Measurements from ENCODE around the gene LYPD6B. TPM values are rescaled to one million over a fixed set of nuclear protein-coding genes. Genes with fewer than 3 reads are reported as not detected.

LYPD6B gene
- total RNA-seq, 1 experiment from 2014 or later, result 6.1 TPM

- no peaks in the 10 kb centered on the region for H3K9me3 ChIP-seq (ENCODE audit: control insufficient read depth in 1 of 2, insufficient read depth in 1 of 2, low read depth in 1 of 2, low read length in 2 of 2)
- H3K4me1 ChIP-seq (ENCODE audit: control insufficient read depth in 1 of 2, insufficient read depth in 2 of 2, low read length in 2 of 2), result no peaks in the 10 kb centered on the region
- POLR2A ChIA-PET, result no interaction called here
- no peaks in the 10 kb centered on the region for H3K79me2 ChIP-seq (ENCODE audit: insufficient read depth, low read length)
- TF ChIP-seq EGR1 (IDR thresholded peaks at IDR 0.05; ENCODE audit: low read depth), result no peak
- TF ChIP-seq ATF3 (IDR thresholded peaks at IDR 0.05), result no peak
- TF ChIP-seq EZH2phosphoT487 (IDR thresholded peaks at IDR 0.05; ENCODE audit: borderline replicate concordance), result no peak
- TF ChIP-seq TCF7L2 (IDR thresholded peaks at IDR 0.05; ENCODE audit: borderline replicate concordance, extremely low read depth, insufficient read depth, insufficient read length), result no peak
- TF ChIP-seq YY1 (IDR thresholded peaks at IDR 0.05; ENCODE audit: extremely low read depth, insufficient replicate concordance, low read depth, low read length), result no peak
- no peak for TF ChIP-seq EZH2 (IDR thresholded peaks at IDR 0.05)
- no peak for TF ChIP-seq MAX (IDR thresholded peaks at IDR 0.05)
- no peak for TF ChIP-seq RAD21 (IDR thresholded peaks at IDR 0.05; ENCODE audit: low read depth)
- TF ChIP-seq REST (IDR thresholded peaks at IDR 0.05; ENCODE audit: low read depth), result no peak
- TF ChIP-seq CTCF (IDR thresholded peaks at IDR 0.05 in 2 of 3, conservative IDR thresholded peaks at IDR 0.05 in 1 of 3; ENCODE audit: borderline replicate concordance in 1 of 3, insufficient read depth in 1 of 3, low read depth in 2 of 3, low read length in 2 of 3), result no peak
- no peak for TF ChIP-seq SIN3A (IDR thresholded peaks at IDR 0.05; ENCODE audit: low read depth)
- no peak for TF ChIP-seq ZBTB33 (IDR thresholded peaks at IDR 0.05; ENCODE audit: extremely low read depth, insufficient replicate concordance, low read length)
- TF ChIP-seq SRF (IDR thresholded peaks at IDR 0.05; ENCODE audit: low read depth), result no peak
- TF ChIP-seq SP1 (IDR thresholded peaks at IDR 0.05; ENCODE audit: low read depth), result no peak
- no peak for TF ChIP-seq ZFX (IDR thresholded peaks at IDR 0.05)
- H3K36me3 ChIP-seq (ENCODE audit: control insufficient read depth in 1 of 2, insufficient read depth in 2 of 2, low read length in 2 of 2), result no peaks in the 10 kb centered on the region
- no peak overlapping the region for H3K4me2 ChIP-seq (ENCODE audit: low read length)
- H3K27me3 ChIP-seq (ENCODE audit: insufficient read depth, low read length), result no peaks in the 10 kb centered on the region
- no peak overlapping the region for H3K27ac ChIP-seq (ENCODE audit: low read depth, low read length)
- BruUV-seq (replicated peaks), result no TSS peak
- ATAC-seq (no peak), DNase-seq (ENCODE audit: low read depth, low spot score) (no peak)
- RAD21 ChIA-PET (ENCODE audit: low non-redundant PET in 1 of 2, low total read pairs in 2 of 2, uncharacterized antibody in 2 of 2, unreplicated experiment in 2 of 2), result no interaction called here
- intact Hi-C loops (cut with micrococcal nuclease), result no loop called here
- no peaks in the 10 kb centered on the region for H3K9me2 ChIP-seq (ENCODE audit: insufficient read depth)
- H3K4me3 ChIP-seq (replicated peaks in 1 of 2; ENCODE audit: low read depth in 1 of 2, low read length in 2 of 2), result no peak overlapping the region
- CTCF ChIA-PET, result no interaction called here
- no peaks in the 10 kb centered on the region for H4K20me1 ChIP-seq (ENCODE audit: insufficient read depth)
- no peak overlapping the region for H2AFZ ChIP-seq (ENCODE audit: low read depth, low read length, poor library complexity, severe bottlenecking)
- no peak overlapping the region for H3K9ac ChIP-seq (ENCODE audit: low read length)
These were observed 153.4 kb downstream of the LYPD6B start for GRCh38 chr2:149191915-149192314.
